NCI-H748 (cell line): ENCODE measurements around the gene RNASEH2C.
"Not testable (repeated sequence)": the region's sequence is repeated elsewhere in the genome, so short reads cannot be mapped to it uniquely, and the experiment has no call there.

Experiments used
- DNase-seq: peaks from one replicate; lab custom pipeline; 2025; ENCODE audit not compliant: unreplicated experiment; lab: John Stamatoyannopoulos, UW

The RNASEH2C gene

DNA sequence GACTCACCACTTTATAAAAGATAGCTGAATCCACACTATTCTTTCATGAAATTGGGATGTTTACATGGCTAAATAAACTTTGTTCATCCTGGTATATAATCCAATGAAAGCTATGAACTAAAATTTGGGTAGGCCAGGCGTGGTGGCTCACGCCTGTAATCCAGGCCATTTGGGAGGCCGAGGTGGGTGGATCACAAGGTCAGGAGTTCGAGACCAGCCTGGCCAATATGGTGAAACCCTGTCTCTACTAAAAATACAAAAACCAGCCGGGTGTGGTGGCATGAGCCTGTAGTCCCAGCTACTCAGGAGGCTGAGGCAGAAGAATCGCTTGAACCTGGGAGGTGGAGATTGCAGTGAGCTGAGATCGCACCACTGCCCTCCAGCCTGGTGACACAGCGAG, 28.8 kb downstream of the RNASEH2C start:
- DNase-seq: not testable (repeated sequence)

DNA sequence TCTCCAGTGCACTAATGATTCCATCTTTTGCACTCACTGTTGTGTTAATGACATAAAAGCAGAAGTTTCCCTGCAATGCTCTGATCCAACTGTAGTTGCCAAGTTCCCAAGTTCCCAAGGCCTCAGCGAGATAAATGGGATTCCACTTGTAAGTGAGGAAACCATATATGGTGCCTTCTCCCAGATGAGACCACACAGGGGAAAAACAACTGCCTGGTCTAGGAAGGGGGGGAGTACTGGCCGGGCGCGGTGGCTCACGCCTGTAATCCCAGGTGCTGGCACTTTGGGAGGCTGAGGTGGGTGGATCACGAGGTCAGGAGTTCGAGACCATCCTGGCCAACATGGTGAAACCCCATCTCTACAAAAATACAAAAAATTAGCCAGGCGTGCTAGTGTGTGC, 34.6 kb downstream of the RNASEH2C start:
- no peak for DNase-seq

GRCh38 chr11:65683480-65683879, 37.1 kb downstream of the RNASEH2C start:
- not testable (repeated sequence) for DNase-seq

- DNase-seq: no peak
Measured at GRCh38 chr11:65680192-65680743, 40.3 kb downstream of the RNASEH2C start.

DNA sequence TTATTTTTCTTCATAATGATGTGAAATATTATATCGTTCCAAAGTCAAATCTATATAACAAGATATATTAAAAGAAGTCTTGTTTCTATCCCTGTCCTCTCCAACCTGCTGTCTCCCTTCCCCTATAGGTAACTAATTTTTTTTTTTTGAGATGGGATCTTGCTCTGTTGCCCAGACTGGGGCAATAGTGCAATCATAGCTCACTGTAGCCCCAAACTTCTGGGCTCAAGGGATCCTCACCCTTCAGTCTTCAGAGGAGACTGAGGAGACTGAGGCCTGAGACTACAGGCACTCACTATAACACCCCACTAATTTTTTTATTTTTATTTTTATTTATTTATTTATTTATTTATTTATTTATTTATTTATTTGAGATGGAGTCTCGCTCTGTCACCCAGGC, 47.6 kb downstream of the RNASEH2C start:
- DNase-seq: no peak

GRCh38 chr11:65672180-65672860, 48.3 kb downstream of the RNASEH2C start:
- DNase-seq: no peak
